H9 (cell line): ENCODE results near the gene CCNJL. TPM values are rescaled to one million over a fixed set of nuclear protein-coding genes. Genes with fewer than 3 reads are reported as not detected.

Experiments
- DNase-seq: peaks from one replicate; pipeline ENCODE4 v3.0.0-alpha.2; 2017
- H2AFZ ChIP-seq: one replicate; pipeline ENCODE4 v1.6.1; 2013; ENCODE audit warnings: mild to moderate bottlenecking, low read length, control low read depth, moderate library complexity
- H2AK5ac ChIP-seq: 2 replicates; pipeline ENCODE4 v1.6.1; 2013; ENCODE audit warnings: low read length, control low read depth, mixed read lengths; ENCODE audit not compliant: insufficient read length
- H2BK120ac ChIP-seq: one replicate; pipeline ENCODE4 v1.6.1; 2013; ENCODE audit warnings: low read depth, mild to moderate bottlenecking, low read length, control low read depth, inconsistent platforms; ENCODE audit not compliant: poor library complexity, severe bottlenecking
- H2BK12ac ChIP-seq: 2 replicates; pipeline ENCODE4 v1.6.1; 2013; ENCODE audit warnings: low read length, control low read depth, mixed read lengths, low read depth; ENCODE audit not compliant: insufficient read length
- H2BK15ac ChIP-seq: 2 replicates; pipeline ENCODE4 v1.6.1; 2013; ENCODE audit warnings: low read depth, low read length, control low read depth
- H2BK20ac ChIP-seq: one replicate; pipeline ENCODE4 v1.6.1; 2013; ENCODE audit warnings: low read depth, mild to moderate bottlenecking, low read length, control low read depth, inconsistent platforms; ENCODE audit not compliant: poor library complexity, severe bottlenecking
- H2BK5ac ChIP-seq: 2 replicates; pipeline ENCODE4 v1.6.1; 2013; ENCODE audit warnings: low read length, control low read depth, mixed read lengths; ENCODE audit not compliant: insufficient read length
- H3K14ac ChIP-seq: 2 replicates; pipeline ENCODE4 v1.6.1; 2013; ENCODE audit warnings: low read length, control low read depth; ENCODE audit not compliant: insufficient read depth
- H3K18ac ChIP-seq: 2 replicates; pipeline ENCODE4 v1.6.1; 2013; ENCODE audit warnings: low read depth, mild to moderate bottlenecking, mixed read lengths, low read length, control low read depth; ENCODE audit not compliant: insufficient read length
- H3K23ac ChIP-seq: 2 replicates; pipeline ENCODE4 v1.6.1; 2013; ENCODE audit warnings: low read length, control low read depth, mixed read lengths, low read depth; ENCODE audit not compliant: insufficient read length
- H3K23me2 ChIP-seq: 2 replicates; pipeline ENCODE4 v1.6.1; 2013; ENCODE audit warnings: low read depth, mild to moderate bottlenecking, mixed read lengths, low read length, control low read depth; ENCODE audit not compliant: insufficient read length, poor library complexity, severe bottlenecking
- H3K27ac ChIP-seq: 2 replicates; pipeline ENCODE4 v1.5.1; 2013; ENCODE audit warnings: low read length, control low read depth, mixed read lengths, low read depth; ENCODE audit not compliant: insufficient read length
- H3K27me3 ChIP-seq: 2 replicates; pipeline ENCODE4 v1.6.1; 2013; ENCODE audit warnings: low read length, control low read depth, inconsistent platforms; ENCODE audit not compliant: insufficient read depth
- H3K4ac ChIP-seq: 2 replicates; pipeline ENCODE4 v1.6.1; 2013; ENCODE audit warnings: low read depth, mild to moderate bottlenecking, control low read depth, inconsistent platforms, low read length, moderate library complexity
- H3K4me1 ChIP-seq: 2 replicates; pipeline ENCODE4 v1.6.1; 2013; ENCODE audit warnings: low read length, control low read depth, inconsistent platforms; ENCODE audit not compliant: insufficient read depth
- H3K4me2 ChIP-seq: 2 replicates; pipeline ENCODE4 v1.6.1; 2013; ENCODE audit warnings: low read length, control low read depth, mixed read lengths; ENCODE audit not compliant: insufficient read length, insufficient read depth
- H3K56ac ChIP-seq: 2 replicates; pipeline ENCODE4 v1.6.1; 2013; ENCODE audit warnings: low read depth, mild to moderate bottlenecking, mixed read lengths, low read length, control low read depth; ENCODE audit not compliant: insufficient read length
- H3K79me1 ChIP-seq: 2 replicates; pipeline ENCODE4 v1.6.1; 2013; ENCODE audit warnings: low read depth, mild to moderate bottlenecking, moderate library complexity, low read length, control low read depth, inconsistent platforms; ENCODE audit not compliant: insufficient read depth, poor library complexity, severe bottlenecking
- H3K79me2 ChIP-seq: 2 replicates; pipeline ENCODE4 v1.6.1; 2013; ENCODE audit warnings: low read length, control low read depth, inconsistent platforms; ENCODE audit not compliant: insufficient read depth
- H3K9ac ChIP-seq: 2 replicates; pipeline ENCODE4 v1.6.1; 2013; ENCODE audit warnings: low read length, control low read depth, mixed read lengths; ENCODE audit not compliant: insufficient read length; ENCODE audit errors: extremely low read depth
- H3K9me3 ChIP-seq: one replicate; pipeline ENCODE4 v1.6.1; 2013; ENCODE audit warnings: low read depth, low read length, inconsistent platforms; ENCODE audit not compliant: control insufficient read depth
- H3T11ph ChIP-seq: one replicate; pipeline ENCODE4 v1.6.1; 2013; ENCODE audit warnings: mild to moderate bottlenecking, low read length, control low read depth, inconsistent platforms
- H4K20me1 ChIP-seq: one replicate; pipeline ENCODE4 v1.6.1; 2013; ENCODE audit not compliant: control insufficient read depth, insufficient read length, insufficient read depth
- H4K5ac ChIP-seq: 2 replicates; pipeline ENCODE4 v1.6.1; 2013; ENCODE audit warnings: low read depth, mild to moderate bottlenecking, mixed read lengths, low read length, control low read depth; ENCODE audit not compliant: insufficient read length
- H4K8ac ChIP-seq: replicated peaks from 2 replicates; pipeline ENCODE4 v1.6.1; 2013; ENCODE audit warnings: low read length, control low read depth, mixed read lengths, low read depth; ENCODE audit not compliant: insufficient read length
- H4K91ac ChIP-seq: 2 replicates; pipeline ENCODE4 v1.6.1; 2013; ENCODE audit warnings: low read depth, mild to moderate bottlenecking, moderate library complexity, mixed read lengths, low read length, control low read depth; ENCODE audit not compliant: insufficient read length
- H3K27ac Mint-ChIP-seq, 3 experiments: 2 replicates in 2 of 3; 3 replicates in 1 of 3; pipeline ENCODE4 v1.8.0; 2020 to 2021; ENCODE audit warnings: mixed read lengths in 3 of 3, mild to moderate bottlenecking in 1 of 3, moderate library complexity in 1 of 3
- H3K27me3 Mint-ChIP-seq: 2 replicates; pipeline ENCODE4 v1.8.0; 2021; ENCODE audit warnings: low read depth, mild to moderate bottlenecking, moderate library complexity, mixed read lengths
- H3K36me3 Mint-ChIP-seq, 3 experiments: 2 replicates in 2 of 3; 3 replicates in 1 of 3; pipeline ENCODE4 v1.8.0; 2020 to 2021; ENCODE audit warnings: low read depth in 3 of 3, mixed read lengths in 3 of 3; ENCODE audit not compliant: insufficient read depth in 1 of 3
- H3K4me1 Mint-ChIP-seq, 2 experiments: 2 replicates each; pipeline ENCODE4 v1.8.0; 2020; ENCODE audit warnings: mixed read lengths in 2 of 2
- H3K4me3 Mint-ChIP-seq, 2 experiments: 2 replicates in 1 of 2; 3 replicates in 1 of 2; pipeline ENCODE4 v1.8.0; 2020 to 2021; ENCODE audit warnings: mild to moderate bottlenecking in 2 of 2, mixed read lengths in 2 of 2, moderate library complexity in 1 of 2
- H3K9me3 Mint-ChIP-seq, 2 experiments: 2 replicates in 1 of 2; 3 replicates in 1 of 2; pipeline ENCODE4 v1.8.0; 2020; ENCODE audit warnings: mild to moderate bottlenecking in 2 of 2, mixed read lengths in 2 of 2, moderate library complexity in 1 of 2
- CTCF ChIP-seq: fragments of 200-600 bp; sonication (generic); conservative IDR thresholded peaks from 3 replicates; pipeline ENCODE4 v1.8.0; 2021; ENCODE audit warnings: antibody characterized with exemption, mild to moderate bottlenecking
- WGBS: extraction: QIAGEN DNeasy Blood & Tissue Kit; methylation state at CpG from one replicate; pipeline ENCODE4 v1.1.7; 2013; ENCODE audit warnings: missing lambda C conversion rate, low lambda C conversion rate, mixed read lengths; ENCODE audit not compliant: insufficient read length; ENCODE audit errors: extremely low coverage; 5-methylcytosine and 5-hydroxymethylcytosine counted together
- total RNA-seq: library from RNA; stranded (reverse); gene quantifications from 2 replicates; pipeline ENCODE4 v1.2.1, GENCODE V29; 2021

Gene CCNJL
- total RNA-seq, 1 experiment from 2014 or later, result 26.9 TPM

GRCh38 chr5:160209917-160210316 is 102.4 kb downstream of the CCNJL start:
- Histone ChIP-seq H4K20me1 (no peaks in the 10 kb centered on the region), H3K27me3 (no peaks in the 10 kb centered on the region), H3K56ac (no peak overlapping the region), H3K23ac (no peak overlapping the region), H3K9me3 (no peaks in the 10 kb centered on the region), H3K4ac (no peak overlapping the region), H4K8ac (no peak overlapping the region), H2BK20ac (no peak overlapping the region), H2BK15ac (no peak overlapping the region), H3K23me2 (no peaks in the 10 kb centered on the region), H3K14ac (no peak overlapping the region), H3K18ac (no peak overlapping the region), H3K79me2 (no peaks in the 10 kb centered on the region), H2AFZ (no peak overlapping the region), H3K27ac (no peak overlapping the region), H4K5ac (no peak overlapping the region), H3T11ph (no peak overlapping the region), H3K4me2 (no peak overlapping the region), H2BK120ac (no peak overlapping the region), H4K91ac (no peak overlapping the region), H3K79me1 (no peaks in the 10 kb centered on the region), H3K9ac (no peak overlapping the region), H2AK5ac (no peak overlapping the region), H2BK5ac (no peak overlapping the region), H3K4me1 (no peaks in the 10 kb centered on the region), H2BK12ac (no peak overlapping the region)
- Mint-ChIP-seq H3K4me3 (no peak overlapping the region; a peak in 1 of 5 replicates), H3K27me3 (peaks cover 3% of the 10 kb centered on the region; the same call in 1 of the 2 replicates), H3K36me3 (no peaks in the 10 kb centered on the region), H3K9me3 (no peaks in the 10 kb centered on the region), H3K4me1 (no peaks in the 10 kb centered on the region; a peak in 1 of 4 replicates), H3K27ac (no peak overlapping the region)
- no CpG with 5 or more reads among the region's 2 CpGs for WGBS
- no peak for TF ChIP-seq CTCF
- DNase-seq, result no peak
